KMS-11 (cell line): ENCODE results near the gene EVA1C.

Source experiments
- H2AFZ ChIP-seq: fragments of 200-600 bp; sonication (generic); 2 replicates; pipeline ENCODE4 v1.6.1; 2016; ENCODE audit warnings: antibody characterized with exemption, mixed run types, low read depth
- H3K27ac ChIP-seq: fragments of 200-600 bp; sonication (generic); 2 replicates; pipeline ENCODE4 v1.6.1; 2016; ENCODE audit warnings: mild to moderate bottlenecking, mixed run types
- H3K27me3 ChIP-seq: fragments of 200-600 bp; sonication (generic); 2 replicates; pipeline ENCODE4 v1.6.1; 2017; ENCODE audit warnings: mild to moderate bottlenecking, low read depth, mixed run types, moderate library complexity; ENCODE audit not compliant: insufficient read depth
- H3K36me3 ChIP-seq: fragments of 200-600 bp; sonication (generic); 2 replicates; pipeline ENCODE4 v1.6.1; 2017; ENCODE audit warnings: mild to moderate bottlenecking, mixed run types; ENCODE audit not compliant: insufficient read depth
- H3K4me1 ChIP-seq: fragments of 200-600 bp; sonication (generic); 2 replicates; pipeline ENCODE4 v1.6.1; 2016; ENCODE audit warnings: mild to moderate bottlenecking, low read depth, mixed run types; ENCODE audit not compliant: poor library complexity, severe bottlenecking
- H3K4me2 ChIP-seq: fragments of 200-600 bp; sonication (generic); 2 replicates; pipeline ENCODE4 v1.7.0; 2016; ENCODE audit warnings: mild to moderate bottlenecking, mixed run types
- H3K4me3 ChIP-seq: fragments of 200-600 bp; sonication (generic); IDR thresholded peaks from 2 replicates; pipeline ENCODE4 v1.6.1; 2017; ENCODE audit warnings: low read depth, low read length, mixed read lengths; ENCODE audit not compliant: insufficient read depth
- H3K79me2 ChIP-seq: fragments of 200-600 bp; sonication (generic); 2 replicates; pipeline ENCODE4 v1.6.1; 2016; ENCODE audit warnings: low read depth, mixed run types; ENCODE audit not compliant: insufficient read depth
- H3K9ac ChIP-seq: fragments of 200-600 bp; sonication (generic); 2 replicates; pipeline ENCODE4 v1.6.1; 2016; ENCODE audit warnings: mild to moderate bottlenecking, mixed run types
- H4K20me1 ChIP-seq: fragments of 200-600 bp; sonication (generic); 2 replicates; pipeline ENCODE4 v1.6.1; 2016; ENCODE audit warnings: mild to moderate bottlenecking, mixed run types; ENCODE audit not compliant: insufficient read depth
- CTCF ChIP-seq: fragments of 200-600 bp; sonication (generic); conservative IDR thresholded peaks from 2 replicates; pipeline ENCODE4 v1.6.1; 2017; ENCODE audit warnings: low read depth, mild to moderate bottlenecking, antibody characterized with exemption, low read length, moderate library complexity, mixed read lengths

The EVA1C gene

GRCh38 chr21:32372755-32373154 lies 39.8 kb upstream of the EVA1C start:
- no peak overlapping the region for H3K9ac ChIP-seq
- H3K4me1 ChIP-seq = peaks cover 37% of the 10 kb centered on the region
- no peak overlapping the region for H3K4me3 ChIP-seq
- no peak overlapping the region for H2AFZ ChIP-seq
- peaks cover 5% of the 10 kb centered on the region; the same call in 1 of the 2 replicates for H3K79me2 ChIP-seq
- no peak overlapping the region for H3K27ac ChIP-seq
- no peak overlapping the region for H3K4me2 ChIP-seq
- TF ChIP-seq CTCF = no peak
- no peaks in the 10 kb centered on the region for H4K20me1 ChIP-seq
- no peaks in the 10 kb centered on the region for H3K27me3 ChIP-seq
- peaks cover 12% of the 10 kb centered on the region; the same call in 1 of the 2 replicates for H3K36me3 ChIP-seq

- no peak overlapping the region for H3K27ac ChIP-seq
- H3K27me3 ChIP-seq = no peaks in the 10 kb centered on the region
- H3K79me2 ChIP-seq = peaks cover 5% of the 10 kb centered on the region; the same call in 1 of the 2 replicates
- no peak overlapping the region for H3K4me2 ChIP-seq
- no peak overlapping the region for H2AFZ ChIP-seq
- H3K36me3 ChIP-seq = peaks cover 9% of the 10 kb centered on the region; the same call in 1 of the 2 replicates
- no peak for TF ChIP-seq CTCF
- H3K4me3 ChIP-seq = no peak overlapping the region
- H3K4me1 ChIP-seq = peaks cover 6% of the 10 kb centered on the region
- H3K9ac ChIP-seq = no peak overlapping the region
- no peaks in the 10 kb centered on the region for H4K20me1 ChIP-seq
Measured at GRCh38 chr21:32377506-32377905, 35.0 kb upstream of the EVA1C start.

DNA sequence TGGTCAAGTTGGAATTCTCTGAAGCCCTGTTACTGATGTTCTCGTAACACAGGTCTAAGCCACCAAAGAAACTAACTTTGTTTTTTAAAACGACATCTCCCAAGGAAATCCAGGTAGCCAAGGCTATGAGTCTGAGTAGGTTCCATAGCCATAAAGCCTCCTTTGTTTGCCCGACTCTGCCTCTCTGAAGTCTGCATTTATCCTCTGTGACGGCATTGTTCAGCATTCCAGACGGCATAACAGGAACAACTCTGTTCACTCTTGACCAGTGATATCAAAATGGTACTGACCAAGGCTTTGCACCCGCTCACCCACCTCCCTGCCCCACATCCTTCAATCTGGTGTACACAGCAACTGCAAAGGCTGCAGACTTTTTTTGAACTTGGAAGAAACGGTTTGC lies 34.5 kb upstream of the EVA1C start:
- Histone ChIP-seq H3K27ac (no peak overlapping the region), H4K20me1 (no peaks in the 10 kb centered on the region), H2AFZ (no peak overlapping the region), H3K36me3 (peaks cover 9% of the 10 kb centered on the region; the same call in 1 of the 2 replicates), H3K4me2 (no peak overlapping the region), H3K79me2 (peaks cover 1% of the 10 kb centered on the region; the same call in 1 of the 2 replicates), H3K9ac (no peak overlapping the region), H3K27me3 (no peaks in the 10 kb centered on the region), H3K4me3 (no peak overlapping the region), H3K4me1 (peaks cover 2% of the 10 kb centered on the region)
- TF ChIP-seq CTCF = no peak

DNA sequence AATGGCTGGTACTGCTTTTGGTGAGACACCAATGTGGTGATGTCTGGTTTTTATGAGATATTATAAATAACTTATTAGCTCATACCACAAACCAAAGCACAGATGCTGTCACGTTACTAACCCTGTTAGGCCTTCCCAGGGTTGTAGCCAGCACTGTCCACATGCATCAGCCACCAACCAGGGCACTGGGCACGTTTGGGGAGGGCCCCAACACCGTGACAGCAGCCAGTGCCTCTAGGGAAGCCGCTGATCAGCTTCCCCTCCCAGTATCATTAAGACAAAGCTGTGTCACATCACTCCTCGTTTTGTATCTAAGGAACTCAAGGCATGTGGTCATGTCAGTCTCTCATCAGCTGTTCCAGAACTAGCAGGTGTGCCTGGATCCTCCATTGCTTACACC lies 33.5 kb upstream of the EVA1C start:
- Histone ChIP-seq H3K79me2 (no peaks in the 10 kb centered on the region; the same call in 1 of the 2 replicates), H3K36me3 (peaks cover 9% of the 10 kb centered on the region; the same call in 1 of the 2 replicates), H3K4me2 (no peak overlapping the region), H3K9ac (no peak overlapping the region), H2AFZ (no peak overlapping the region), H4K20me1 (no peaks in the 10 kb centered on the region), H3K27me3 (no peaks in the 10 kb centered on the region), H3K4me3 (no peak overlapping the region), H3K4me1 (no peaks in the 10 kb centered on the region), H3K27ac (no peak overlapping the region)
- TF ChIP-seq CTCF = no peak
